DMS153 (cell line): ENCODE results near the gene MOCOS.
"Not testable (repeated sequence)": the region's sequence is repeated elsewhere in the genome, so short reads cannot be mapped to it uniquely, and the experiment has no call there.

Source experiments
- DNase-seq: peaks from one replicate; lab custom pipeline; 2025; lab: John Stamatoyannopoulos, UW

Gene MOCOS

DNA sequence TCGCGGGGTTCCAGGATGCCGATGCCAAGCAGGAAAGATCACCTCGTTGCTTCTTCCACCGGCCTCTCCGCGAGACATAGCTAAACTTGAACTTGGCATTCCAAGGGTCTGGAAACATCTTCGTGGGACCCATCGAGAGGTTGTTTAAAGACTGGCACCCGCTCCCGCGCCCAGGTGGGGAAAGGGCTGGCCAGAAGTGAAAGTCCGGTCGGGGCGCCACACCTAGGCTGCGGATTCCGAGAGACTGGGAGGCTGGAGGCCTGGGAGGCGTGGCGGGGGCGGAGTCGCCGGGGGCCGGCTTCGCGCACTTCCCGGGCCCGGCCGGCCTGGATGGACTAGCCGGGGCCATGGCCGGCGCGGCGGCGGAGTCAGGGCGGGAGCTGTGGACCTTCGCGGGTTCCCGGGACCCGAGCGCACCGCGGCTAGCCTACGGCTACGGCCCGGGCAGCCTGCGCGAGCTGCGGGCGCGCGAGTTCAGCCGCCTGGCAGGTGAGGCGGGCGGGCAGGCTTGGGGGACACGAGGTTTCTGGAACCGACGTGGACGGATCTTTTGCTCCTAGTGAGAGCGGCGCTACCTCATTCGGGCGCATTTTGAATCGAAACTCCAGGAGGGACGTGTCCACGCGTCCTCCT lies at the start of gene MOCOS:
MOCOS (plus strand) TSS at position 305 of the 633 bp plus-strand sequence; CDS start at position 348, 43 bp downstream.
- peak; percentile 5 for DNase-seq

GRCh38 chr18:36139245-36139644 lies 48.1 kb upstream of the MOCOS start:
- DNase-seq: no peak

- no peak for DNase-seq
Observed at GRCh38 chr18:36141576-36141975, 45.7 kb upstream of the MOCOS start.

GRCh38 chr18:36142751-36143150 lies 44.5 kb upstream of the MOCOS start:
- DNase-seq: no peak

DNA sequence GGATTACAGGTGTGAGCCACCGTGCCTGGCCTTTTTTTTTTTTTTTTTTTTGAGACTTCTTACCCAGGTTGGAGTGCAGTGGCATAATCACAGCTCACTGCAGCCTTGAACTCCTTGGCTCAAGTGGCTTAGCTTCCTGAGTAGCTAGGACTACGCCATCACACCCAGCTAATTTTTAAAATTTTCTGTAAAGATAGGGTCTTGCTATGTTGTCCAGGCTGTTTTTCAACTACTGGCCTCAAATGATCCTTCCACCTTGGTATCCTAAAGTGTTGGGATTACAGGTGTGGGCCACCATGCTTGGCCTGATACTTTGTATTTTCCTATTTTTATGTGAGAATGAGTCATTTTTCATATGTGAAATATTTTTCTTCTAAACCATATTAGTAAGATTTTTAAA lies 43.9 kb upstream of the MOCOS start:
- no peak for DNase-seq

DNA sequence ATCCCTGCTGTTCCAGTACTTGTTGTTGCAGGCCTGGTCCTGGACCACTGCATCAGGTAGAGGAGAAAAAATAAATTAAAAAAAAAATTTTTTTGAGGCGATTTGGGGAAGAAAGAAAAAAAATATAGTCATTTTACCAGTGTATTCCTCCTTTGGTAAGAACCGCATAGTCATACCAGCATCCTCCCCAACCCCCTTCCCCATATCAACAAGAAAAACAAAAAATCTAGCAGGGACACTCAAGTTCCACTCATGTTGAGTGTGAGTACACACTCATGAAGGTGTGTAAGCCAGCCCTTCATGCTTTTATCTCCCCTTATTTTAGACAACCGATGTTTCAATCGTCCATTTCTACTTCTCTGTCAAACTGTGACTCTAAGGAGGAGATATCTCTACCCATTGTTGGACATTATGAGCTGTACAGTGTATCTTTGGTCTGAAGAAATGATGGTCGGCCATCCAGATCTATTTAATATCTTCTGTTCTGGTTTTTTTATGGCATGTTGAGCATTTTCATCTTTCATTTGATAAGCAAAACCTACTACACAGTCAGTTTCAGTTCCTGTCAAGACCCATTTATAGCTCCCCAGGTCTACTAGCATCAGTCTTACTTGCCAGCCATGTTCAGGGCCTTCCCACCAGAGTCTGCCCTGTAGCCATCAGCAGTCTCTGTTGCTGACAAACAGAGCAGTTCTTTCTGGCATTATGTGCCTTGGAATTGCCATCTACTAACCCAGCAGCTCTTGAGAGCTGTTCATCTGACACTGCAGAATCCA lies 37.6 kb upstream of the MOCOS start:
- DNase-seq: no peak

GRCh38 chr18:36152781-36153180 lies 34.5 kb upstream of the MOCOS start:
- no peak for DNase-seq

- DNase-seq: no peak
Observed at GRCh38 chr18:36153203-36153602, 34.1 kb upstream of the MOCOS start.

DNA sequence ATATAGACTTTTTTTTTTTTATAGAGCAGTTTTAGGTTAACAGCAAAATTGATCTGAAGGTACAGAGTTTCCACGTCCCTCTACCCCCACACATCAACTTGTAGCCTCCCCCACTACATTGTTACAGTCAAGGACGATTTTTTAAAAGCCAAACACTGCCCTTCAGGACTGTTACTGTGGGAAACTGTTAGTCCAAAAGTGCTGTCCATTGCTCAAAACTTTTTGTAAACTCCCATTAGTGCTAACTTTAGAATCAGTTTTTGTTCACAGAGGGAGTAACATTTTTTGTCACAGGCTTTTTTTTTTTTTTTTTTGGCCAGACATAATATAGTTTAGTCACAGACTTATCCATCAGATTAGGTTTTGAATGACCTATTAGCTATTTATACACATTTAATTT lies 33.5 kb upstream of the MOCOS start:
- no peak for DNase-seq

DNA sequence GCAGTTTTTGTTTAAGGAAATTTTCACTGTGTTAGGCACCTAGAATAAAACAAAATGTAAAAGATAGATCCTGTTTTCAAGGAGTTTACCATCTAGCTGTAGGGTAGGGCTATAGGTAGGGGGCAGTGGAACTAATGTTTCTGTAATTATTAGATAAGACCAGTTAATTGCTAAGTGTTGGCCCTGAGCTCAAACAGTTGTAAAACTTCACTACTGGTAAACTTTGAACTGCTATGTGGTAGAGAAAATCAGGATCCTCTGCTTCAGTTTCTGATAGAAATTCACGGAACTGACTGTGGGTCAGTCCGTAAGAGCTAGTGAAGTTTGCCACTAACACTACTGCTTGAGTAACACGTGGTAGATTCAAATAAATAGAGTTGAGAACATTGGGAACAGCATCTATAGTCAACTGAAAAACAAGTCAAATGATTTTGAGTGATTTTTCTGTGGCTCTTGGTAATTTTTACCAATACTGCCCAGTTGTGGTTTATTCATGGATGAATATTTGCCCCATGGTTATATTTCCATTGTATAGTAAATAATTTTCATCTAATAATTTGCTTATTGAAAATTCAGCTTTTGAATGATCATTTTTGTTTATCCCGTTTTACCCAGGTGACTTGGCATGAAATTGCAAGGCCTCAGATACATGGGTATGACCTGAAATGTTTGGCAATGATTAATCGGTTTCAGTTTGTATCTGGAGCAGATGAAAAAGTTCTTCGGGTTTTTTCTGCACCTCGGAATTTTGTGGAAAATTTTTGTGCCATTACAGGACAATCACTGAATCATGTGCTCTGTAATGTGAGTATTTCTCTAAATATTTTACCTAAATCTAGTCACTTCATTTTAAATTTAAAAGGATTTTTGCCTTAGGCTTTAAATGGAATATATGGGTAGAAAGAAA lies 31.2 kb upstream of the MOCOS start:
- no peak for DNase-seq

DNA sequence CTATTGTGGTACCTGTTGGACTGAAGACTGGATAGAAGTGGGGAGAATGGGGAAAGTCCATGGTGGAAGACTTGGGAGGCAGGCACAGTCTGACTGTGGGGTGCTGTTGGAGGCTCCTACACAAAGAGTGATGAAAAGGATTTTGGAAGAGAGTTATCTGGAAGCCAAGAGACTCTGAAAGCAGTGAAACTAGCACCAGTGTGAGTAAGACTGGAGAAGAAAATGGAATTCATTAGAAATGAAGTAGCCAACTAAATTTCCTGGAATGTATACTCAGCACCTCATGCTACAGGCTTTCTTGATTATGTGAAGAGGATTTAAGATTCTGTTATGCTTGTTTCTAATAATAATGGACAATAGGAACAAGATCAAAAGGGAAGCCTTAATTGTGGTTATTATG lies 29.9 kb upstream of the MOCOS start:
- DNase-seq: no peak

DNA sequence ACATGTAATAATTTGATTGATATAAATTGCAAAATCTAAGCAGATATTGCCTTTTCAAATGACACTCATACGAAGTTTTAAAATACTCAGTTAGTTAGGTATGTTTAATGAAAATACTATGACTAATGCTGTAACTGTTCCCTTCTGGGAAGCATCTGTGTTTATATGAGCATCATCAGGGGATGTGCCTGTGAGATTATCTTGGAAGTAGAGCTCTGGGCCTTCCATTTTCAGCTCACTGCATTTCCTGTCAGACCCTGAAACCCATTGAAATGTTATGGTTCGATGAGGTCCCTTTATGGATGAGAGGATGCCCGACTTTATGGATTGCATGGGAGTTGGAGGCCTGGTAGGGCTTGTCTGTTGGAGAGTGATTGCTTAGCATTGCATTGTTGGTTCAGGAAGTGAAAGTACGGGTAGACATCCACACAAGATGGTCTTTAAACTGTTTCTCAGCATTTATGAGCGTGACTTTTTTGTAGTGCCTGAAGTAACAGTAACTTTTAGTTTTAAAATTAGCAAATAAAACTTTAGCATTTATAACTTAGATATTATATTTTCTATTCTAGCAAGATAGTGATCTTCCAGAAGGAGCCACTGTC lies 28.9 kb upstream of the MOCOS start:
- no peak for DNase-seq

GRCh38 chr18:36160959-36161371 lies 26.3 kb upstream of the MOCOS start:
- no peak for DNase-seq

- no peak for DNase-seq
Observed at GRCh38 chr18:36162981-36163380, 24.3 kb upstream of the MOCOS start.

DNA sequence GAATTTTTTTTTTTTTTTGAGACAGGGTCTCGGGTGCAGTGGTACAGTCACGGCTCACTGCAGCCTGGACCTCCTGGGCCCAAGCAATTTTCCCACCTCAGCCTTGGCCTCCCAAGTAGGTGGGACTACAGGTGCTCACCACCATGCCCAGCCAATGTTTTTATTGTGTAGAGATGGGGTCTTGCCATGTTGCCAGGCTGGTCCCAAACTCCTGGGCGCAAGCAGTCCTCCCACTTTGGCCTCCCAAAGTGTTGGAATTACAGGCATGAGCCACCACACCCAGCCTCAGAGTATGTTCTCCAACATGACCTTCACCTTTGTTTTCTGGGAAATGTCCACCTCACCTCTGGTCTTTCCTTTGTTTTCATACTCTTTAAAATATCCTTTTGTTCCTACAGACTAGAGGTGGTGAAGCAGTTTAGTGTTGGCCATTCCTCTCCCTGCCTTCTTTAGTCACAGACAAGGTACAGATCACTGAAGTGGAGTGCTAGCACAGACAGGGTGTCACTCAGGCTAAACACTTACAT lies 19.5 kb upstream of the MOCOS start:
- no peak for DNase-seq

- DNase-seq: not testable (repeated sequence)
Observed at GRCh38 chr18:36168296-36168695, 19.0 kb upstream of the MOCOS start.

DNA sequence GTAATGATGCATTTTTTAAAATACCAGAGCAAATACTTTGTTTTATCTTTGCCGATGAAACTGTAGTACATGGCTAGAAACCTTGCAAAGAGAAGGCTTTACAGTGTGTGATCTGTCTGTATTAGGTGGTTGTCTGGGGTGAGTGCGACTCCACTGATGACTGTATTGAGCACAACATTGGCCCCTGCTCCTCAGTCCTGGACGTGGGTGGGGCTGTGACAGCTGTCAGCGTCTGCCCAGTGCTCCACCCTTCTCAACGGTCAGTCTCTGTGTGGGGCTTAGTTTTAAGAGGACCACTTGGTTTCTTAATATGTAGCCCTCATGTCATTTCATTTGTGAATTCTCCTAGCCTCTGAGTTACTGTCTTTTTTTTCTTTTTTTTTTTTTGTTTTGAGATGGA lies 17.4 kb upstream of the MOCOS start:
- DNase-seq: no peak

DNA sequence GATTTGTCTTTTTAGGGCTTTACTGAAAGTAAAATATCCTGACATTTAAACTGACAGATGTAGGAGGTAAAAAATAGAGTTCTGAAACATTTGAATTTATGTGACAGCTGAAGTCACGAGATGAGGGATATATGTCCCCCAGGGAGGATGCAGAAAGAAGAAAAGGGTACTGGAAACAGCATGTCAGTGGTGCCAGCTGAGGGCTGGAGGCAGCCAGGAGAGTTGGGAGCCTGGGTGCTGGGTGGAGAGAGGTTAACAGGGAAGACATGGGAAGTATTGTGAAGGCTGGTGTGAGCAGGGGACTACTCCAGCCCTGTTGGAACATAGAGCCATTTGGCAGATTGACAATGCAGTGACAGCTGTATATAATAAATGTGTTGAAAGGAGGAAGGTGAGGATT lies 11.8 kb upstream of the MOCOS start:
- DNase-seq: no peak

GRCh38 chr18:36176177-36176584 lies 11.1 kb upstream of the MOCOS start:
- DNase-seq: no peak

DNA sequence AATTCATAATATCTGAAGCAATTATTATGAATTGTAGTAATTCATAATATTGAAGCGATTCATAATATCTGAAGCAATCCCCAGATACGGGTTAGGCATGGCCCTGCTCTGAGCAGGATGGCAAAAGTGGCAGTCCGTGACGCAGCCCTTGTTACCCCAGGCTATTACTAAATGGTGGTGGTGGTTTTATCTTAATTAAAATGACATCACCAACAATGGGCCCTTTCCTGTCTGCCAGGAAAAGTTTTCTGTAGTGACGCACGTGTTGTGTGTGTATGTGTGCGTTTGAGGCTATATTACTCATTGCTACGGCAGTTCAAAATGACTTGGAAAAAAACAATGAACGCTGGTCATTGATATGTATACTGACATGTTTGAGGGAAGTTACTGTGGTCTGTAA lies 10.6 kb upstream of the MOCOS start:
- no peak for DNase-seq

- DNase-seq: no peak
Observed at GRCh38 chr18:36177913-36178312, 9.4 kb upstream of the MOCOS start.
